Progenitor cell of endocrine pancreas (in vitro differentiated cells): ENCODE results near the gene DARS1. TPM values are rescaled to one million over a fixed set of nuclear protein-coding genes. Genes with fewer than 3 reads are reported as not detected.
"Not testable (repeated sequence)": the region's sequence is repeated elsewhere in the genome, so short reads cannot be mapped to it uniquely, and the experiment has no call there.

Experiments used
- DNase-seq: peaks from one replicate; pipeline ENCODE4 v3.0.0; 2021; ENCODE audit warnings: low spot score; ENCODE audit not compliant: unreplicated experiment
- H3K27ac Mint-ChIP-seq: 2 replicates; pipeline ENCODE4 v1.8.0; 2021; ENCODE audit warnings: mild to moderate bottlenecking, moderate library complexity, mixed read lengths
- H3K27me3 Mint-ChIP-seq: 2 replicates; pipeline ENCODE4 v1.8.0; 2021; ENCODE audit warnings: mixed read lengths
- H3K36me3 Mint-ChIP-seq: 2 replicates; pipeline ENCODE4 v1.8.0; 2022; ENCODE audit warnings: mixed read lengths; ENCODE audit not compliant: insufficient read depth
- H3K4me1 Mint-ChIP-seq: 2 replicates; pipeline ENCODE4 v1.8.0; 2021; ENCODE audit warnings: low read depth, mixed read lengths
- H3K4me3 Mint-ChIP-seq: 2 replicates; pipeline ENCODE4 v1.8.0; 2021; ENCODE audit warnings: low read depth, mild to moderate bottlenecking, moderate library complexity, mixed read lengths
- H3K9me3 Mint-ChIP-seq: 2 replicates; pipeline ENCODE4 v1.8.0; 2021; ENCODE audit warnings: low read depth, mixed read lengths
- total RNA-seq: library from RNA; stranded (reverse); gene quantifications from 2 replicates; pipeline ENCODE4 v1.2.1, GENCODE V29; 2021
- TF ChIP-seq, protein P1 (sequence below): fragments of 200-600 bp; sonication (generic); IDR thresholded peaks from one replicate; pipeline ENCODE4 v1.5.0; 2021; ENCODE audit warnings: antibody characterized with exemption, mild to moderate bottlenecking; ENCODE audit not compliant: unreplicated experiment

The DARS1 gene
- total RNA-seq, 1 donor from 2014 or later, result 69.7 TPM

DNA sequence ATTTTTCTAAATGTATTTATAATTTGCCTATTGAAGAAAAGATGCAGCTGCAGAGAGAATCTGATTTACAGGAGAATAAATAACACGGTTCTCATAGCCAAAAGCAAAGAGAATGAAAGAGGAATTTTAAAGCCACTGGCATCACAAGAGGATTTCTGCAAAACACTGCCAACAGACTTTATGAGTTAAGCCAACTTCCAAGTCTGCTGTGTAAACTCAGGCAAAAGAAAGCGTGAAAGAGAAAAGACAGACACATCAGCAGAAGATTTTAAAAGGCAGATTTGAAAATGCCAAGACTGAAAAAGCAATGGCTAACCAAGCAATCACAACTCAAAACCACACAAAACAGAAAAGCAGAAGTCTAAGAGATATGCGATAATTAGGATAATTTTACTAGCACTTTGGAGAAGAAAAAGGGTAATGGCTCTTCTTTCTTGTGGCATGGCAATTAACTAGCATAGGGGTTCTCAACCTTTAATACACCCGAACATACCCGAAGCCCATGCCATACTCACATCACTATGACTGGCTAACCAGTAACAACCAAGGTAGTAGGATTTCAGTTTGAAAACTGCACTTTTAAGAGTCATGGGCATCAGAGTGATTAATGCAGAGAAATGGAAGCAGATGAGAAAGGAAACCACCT, 4.9 kb downstream of the DARS1 start:
- no peak for DNase-seq
- H3K27ac Mint-ChIP-seq, result no peak overlapping the region
- H3K36me3 Mint-ChIP-seq, result peaks cover 9% of the 10 kb centered on the region
- H3K4me1 Mint-ChIP-seq, result peaks cover 8% of the 10 kb centered on the region
- no peak overlapping the region for H3K4me3 Mint-ChIP-seq
- H3K9me3 Mint-ChIP-seq, result no peaks in the 10 kb centered on the region
- TF ChIP-seq, protein P1, sequence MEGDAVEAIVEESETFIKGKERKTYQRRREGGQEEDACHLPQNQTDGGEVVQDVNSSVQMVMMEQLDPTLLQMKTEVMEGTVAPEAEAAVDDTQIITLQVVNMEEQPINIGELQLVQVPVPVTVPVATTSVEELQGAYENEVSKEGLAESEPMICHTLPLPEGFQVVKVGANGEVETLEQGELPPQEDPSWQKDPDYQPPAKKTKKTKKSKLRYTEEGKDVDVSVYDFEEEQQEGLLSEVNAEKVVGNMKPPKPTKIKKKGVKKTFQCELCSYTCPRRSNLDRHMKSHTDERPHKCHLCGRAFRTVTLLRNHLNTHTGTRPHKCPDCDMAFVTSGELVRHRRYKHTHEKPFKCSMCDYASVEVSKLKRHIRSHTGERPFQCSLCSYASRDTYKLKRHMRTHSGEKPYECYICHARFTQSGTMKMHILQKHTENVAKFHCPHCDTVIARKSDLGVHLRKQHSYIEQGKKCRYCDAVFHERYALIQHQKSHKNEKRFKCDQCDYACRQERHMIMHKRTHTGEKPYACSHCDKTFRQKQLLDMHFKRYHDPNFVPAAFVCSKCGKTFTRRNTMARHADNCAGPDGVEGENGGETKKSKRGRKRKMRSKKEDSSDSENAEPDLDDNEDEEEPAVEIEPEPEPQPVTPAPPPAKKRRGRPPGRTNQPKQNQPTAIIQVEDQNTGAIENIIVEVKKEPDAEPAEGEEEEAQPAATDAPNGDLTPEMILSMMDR, result no peak
- H3K27me3 Mint-ChIP-seq, result no peaks in the 10 kb centered on the region

DNA sequence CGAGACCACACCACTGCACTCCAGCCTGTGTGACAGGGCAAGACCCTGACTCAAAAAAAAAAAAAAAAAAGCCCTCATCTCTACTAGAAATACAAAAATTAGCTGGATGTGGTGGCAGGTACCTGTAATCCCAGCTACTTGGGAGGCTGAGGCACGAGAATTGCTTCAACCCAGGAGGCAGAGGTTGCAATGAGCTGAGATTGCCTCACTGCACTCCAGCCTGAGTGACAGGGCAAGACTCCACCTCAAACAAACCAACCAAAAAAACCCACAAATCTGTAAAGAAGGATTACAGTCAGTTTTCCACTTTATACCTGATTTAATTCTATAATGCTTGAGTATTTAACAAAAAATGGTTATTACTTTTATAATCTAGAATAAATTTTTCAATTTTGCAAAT, 9.7 kb downstream of the DARS1 start:
- no peak overlapping the region for H3K4me3 Mint-ChIP-seq
- DNase-seq, result no peak
- no peak overlapping the region for H3K27ac Mint-ChIP-seq
- TF ChIP-seq, protein P1, result no peak
- peaks cover 25% of the 10 kb centered on the region for H3K9me3 Mint-ChIP-seq
- no peaks in the 10 kb centered on the region for H3K4me1 Mint-ChIP-seq
- H3K36me3 Mint-ChIP-seq, result peaks cover 39% of the 10 kb centered on the region
- no peaks in the 10 kb centered on the region for H3K27me3 Mint-ChIP-seq

DNA sequence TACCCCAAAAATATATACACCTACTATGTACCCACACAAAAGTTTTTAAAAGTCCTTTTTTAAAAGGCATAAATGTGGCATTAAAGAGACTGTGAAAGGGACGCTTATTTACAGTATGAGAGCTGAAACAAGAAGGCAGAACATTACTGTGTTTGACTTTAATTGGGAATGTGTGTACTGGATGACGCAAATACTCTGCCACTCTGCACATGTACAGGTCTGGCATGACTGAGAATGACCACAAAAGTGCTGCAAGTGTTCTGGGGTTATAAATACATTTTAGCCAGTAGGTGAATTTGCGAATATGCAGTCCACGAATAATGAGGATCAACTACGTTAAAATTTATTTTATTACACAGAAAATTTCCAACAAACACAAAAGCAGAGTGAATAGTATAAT, 11.4 kb downstream of the DARS1 start:
- TF ChIP-seq, protein P1, result no peak
- Mint-ChIP-seq H3K4me1 (no peaks in the 10 kb centered on the region), H3K9me3 (peaks cover 26% of the 10 kb centered on the region), H3K27me3 (no peaks in the 10 kb centered on the region), H3K27ac (no peak overlapping the region), H3K36me3 (peaks cover 41% of the 10 kb centered on the region), H3K4me3 (no peak overlapping the region)
- no peak for DNase-seq

DNA sequence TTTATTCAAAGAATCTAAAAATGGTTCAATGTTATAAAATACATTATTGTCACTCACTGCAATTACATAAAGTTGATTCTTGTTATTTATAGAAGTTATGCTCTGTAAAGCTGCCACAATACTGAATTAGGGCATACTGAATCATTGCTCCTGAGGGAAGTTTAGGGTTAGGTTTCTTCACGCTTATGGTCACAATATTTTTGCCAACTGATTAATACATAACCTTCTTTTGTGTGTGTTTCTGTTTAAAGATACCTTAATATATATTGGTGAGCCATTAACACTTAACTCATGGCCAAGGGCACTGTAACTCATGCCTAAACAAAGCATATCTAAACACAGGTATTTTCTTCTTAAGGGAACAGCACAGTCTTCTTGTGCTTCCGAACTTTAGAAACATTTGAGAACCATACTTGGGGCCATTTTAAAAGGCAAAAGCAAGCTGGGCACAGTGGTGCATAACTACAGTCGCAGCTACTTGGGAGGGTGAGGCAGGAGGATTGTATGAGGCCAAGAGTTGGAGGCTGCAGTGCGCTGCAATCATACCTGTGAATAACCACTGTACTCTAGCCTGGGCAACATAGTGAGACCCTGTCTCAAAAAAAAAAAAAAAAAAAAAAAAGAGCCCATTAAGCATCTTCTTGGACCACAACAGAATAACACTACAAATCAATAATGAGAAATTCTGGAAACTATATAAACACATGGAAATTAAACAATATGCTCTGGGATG, 15.6 kb downstream of the DARS1 start:
- DNase-seq, result no peak
- no peaks in the 10 kb centered on the region for H3K27me3 Mint-ChIP-seq
- H3K4me1 Mint-ChIP-seq, result no peaks in the 10 kb centered on the region
- peaks cover 26% of the 10 kb centered on the region for H3K9me3 Mint-ChIP-seq
- H3K27ac Mint-ChIP-seq, result no peak overlapping the region
- no peak overlapping the region for H3K4me3 Mint-ChIP-seq
- H3K36me3 Mint-ChIP-seq, result peaks cover 35% of the 10 kb centered on the region
- TF ChIP-seq, protein P1, result no peak

DNA sequence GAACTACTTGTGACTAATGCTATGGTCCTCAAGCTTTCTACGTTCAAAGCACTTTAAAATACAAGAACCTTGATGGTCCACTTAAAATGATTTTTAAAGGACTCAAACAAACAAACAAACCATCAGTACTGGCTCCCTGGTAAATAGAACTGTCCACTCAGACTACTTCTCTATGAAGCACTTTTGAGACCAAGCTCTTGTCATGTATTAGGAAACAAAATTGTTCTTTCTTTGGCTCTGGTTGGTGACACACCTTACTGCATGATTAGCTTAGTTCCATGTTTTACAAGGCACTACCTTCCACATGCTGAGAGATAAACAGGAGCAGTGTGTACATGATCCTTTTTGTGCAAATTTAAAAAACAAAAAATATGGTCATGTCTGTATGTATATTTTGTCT, 19.7 kb downstream of the DARS1 start:
- DNase-seq, result no peak
- peaks cover 9% of the 10 kb centered on the region for H3K4me1 Mint-ChIP-seq
- H3K27ac Mint-ChIP-seq, result no peak overlapping the region
- H3K9me3 Mint-ChIP-seq, result peaks cover 1% of the 10 kb centered on the region
- peaks cover 6% of the 10 kb centered on the region for H3K36me3 Mint-ChIP-seq
- no peaks in the 10 kb centered on the region for H3K27me3 Mint-ChIP-seq
- TF ChIP-seq, protein P1, result no peak
- no peak overlapping the region for H3K4me3 Mint-ChIP-seq

DNA sequence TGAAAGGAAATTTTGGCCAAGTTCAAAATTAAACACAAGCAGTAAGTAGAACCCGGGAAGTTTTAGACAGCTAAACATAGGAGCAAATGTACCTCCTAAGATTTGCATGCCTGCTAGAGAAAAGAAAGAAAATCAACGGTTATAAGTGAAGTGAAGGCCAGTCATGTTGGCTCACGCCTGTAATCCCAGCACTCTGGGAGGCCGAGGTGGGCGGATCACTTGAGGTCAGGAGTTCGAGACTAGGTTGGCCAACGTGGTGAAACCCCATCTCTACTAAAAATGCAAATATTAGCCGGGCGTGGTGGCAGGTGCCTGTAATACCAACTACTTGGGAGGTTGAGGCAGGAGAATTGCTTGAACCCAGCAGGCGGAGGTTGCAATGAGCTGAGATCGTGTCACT, 21.0 kb downstream of the DARS1 start:
- peaks cover 12% of the 10 kb centered on the region for H3K4me1 Mint-ChIP-seq
- H3K27ac Mint-ChIP-seq, result peak overlapping the region; percentile 65
- not testable (repeated sequence) for H3K36me3 Mint-ChIP-seq, H3K27me3 Mint-ChIP-seq, H3K4me3 Mint-ChIP-seq, H3K9me3 Mint-ChIP-seq, DNase-seq
